ENCODE measurements around the gene FMN2.
"Not testable (repeated sequence)": the region's sequence is repeated elsewhere in the genome, so short reads cannot be mapped to it uniquely, and the experiment has no call there.

The FMN2 gene

DNA sequence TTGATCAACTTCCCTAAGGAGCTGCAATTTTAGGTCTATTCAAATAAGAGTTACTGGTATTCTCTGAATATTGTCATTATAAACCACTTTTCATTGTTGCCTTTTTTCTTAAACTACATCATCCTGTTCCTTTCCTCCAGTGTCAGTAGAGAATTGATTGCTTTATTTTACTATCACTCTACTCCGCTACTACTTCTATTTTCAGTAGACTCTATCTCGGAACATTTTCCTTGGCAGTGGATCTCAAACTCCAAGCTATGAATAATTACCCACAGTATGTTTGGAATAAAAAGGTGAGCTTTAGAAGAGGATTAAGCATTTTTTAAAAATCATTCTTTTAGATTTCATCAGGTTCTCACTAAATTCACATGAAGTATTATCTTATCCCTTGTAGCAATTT is 295.4 kb downstream of the FMN2 start:
- DNase-seq = no peak

DNA sequence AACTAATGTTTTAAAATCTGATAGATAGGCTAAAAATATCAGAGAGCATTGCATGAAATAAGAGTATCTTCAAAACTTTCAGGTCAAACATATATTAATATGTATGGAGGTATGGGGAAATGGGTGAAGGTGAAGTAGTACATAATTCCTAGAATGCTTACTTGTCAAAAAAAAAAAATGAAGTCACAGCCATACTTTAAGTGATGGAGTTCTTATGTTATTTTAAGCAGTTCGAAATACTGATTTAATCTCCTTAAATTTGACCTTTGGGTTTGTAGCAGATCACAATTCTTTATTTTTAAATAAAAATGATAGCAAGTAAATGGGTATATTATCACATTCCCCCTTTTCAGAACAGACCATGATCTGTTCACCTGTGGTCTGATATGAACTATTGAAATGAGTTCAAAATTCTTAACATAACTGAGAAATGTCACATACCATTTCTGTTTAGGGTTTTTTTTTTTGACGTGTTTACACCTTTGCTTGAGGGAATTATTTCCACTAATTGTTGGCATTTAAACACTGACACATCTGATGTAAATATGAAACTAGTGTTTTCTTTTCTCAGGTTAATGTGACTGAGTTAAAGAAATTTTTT is 300.1 kb downstream of the FMN2 start:
- DNase-seq = no peak

GRCh38 chr1:240394353-240394752 is 302.7 kb downstream of the FMN2 start:
- no peak for DNase-seq

- no peak for DNase-seq
Observed at GRCh38 chr1:240395336-240395735, 303.7 kb downstream of the FMN2 start.

- DNase-seq = no peak
Observed at GRCh38 chr1:240399381-240399780, 307.7 kb downstream of the FMN2 start.

- no peak for DNase-seq
Observed at GRCh38 chr1:240401731-240402130, 310.0 kb downstream of the FMN2 start.

- no peak for DNase-seq
Observed at GRCh38 chr1:240402326-240402725, 310.6 kb downstream of the FMN2 start.

- DNase-seq = no peak
Observed at GRCh38 chr1:240404286-240404685, 312.6 kb downstream of the FMN2 start.

GRCh38 chr1:240405751-240406150 is 314.1 kb downstream of the FMN2 start:
- no peak for DNase-seq

DNA sequence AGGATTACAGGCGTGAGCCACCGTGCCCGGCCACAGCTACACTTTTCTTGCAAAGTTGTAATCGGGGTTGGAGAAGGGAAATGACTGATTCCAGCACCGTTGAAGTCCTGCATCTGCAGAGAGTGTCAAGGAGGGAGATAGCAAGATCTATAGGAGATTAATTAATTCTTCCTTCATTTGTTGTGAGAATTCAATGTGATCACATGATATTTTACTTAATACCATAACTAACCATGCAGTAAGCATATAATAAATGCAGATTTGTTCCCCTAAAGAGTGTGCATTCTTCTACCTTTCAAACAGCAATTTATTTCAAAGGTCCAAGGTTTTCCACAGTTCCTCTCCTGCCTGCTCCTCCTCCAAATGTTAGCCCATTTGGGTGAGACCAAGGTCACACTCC is 315.7 kb downstream of the FMN2 start:
- no peak for DNase-seq

- DNase-seq = no peak
Observed at GRCh38 chr1:240409615-240410014, 317.9 kb downstream of the FMN2 start.

- DNase-seq = no peak
Observed at GRCh38 chr1:240413732-240414131, 322.0 kb downstream of the FMN2 start.

DNA sequence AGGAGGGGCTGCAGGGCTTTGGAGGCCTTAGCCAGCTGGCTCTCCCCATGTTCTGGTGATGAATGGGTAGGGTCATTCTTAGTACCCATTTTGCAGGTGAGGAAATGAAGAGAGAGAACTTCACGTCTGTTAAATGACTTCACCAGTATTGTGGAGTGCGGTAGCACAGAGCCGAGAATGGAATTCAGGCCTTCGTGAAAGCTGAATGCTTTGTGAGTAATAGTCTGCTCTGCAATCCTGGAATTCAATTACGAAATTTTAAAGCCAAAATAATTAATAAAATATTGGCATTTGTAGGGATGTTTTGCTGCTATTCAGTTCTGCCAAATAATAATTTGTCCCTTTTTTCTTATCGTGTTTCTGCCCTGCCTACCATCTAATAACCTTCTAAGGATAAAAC is 322.6 kb downstream of the FMN2 start:
- DNase-seq = no peak

DNA sequence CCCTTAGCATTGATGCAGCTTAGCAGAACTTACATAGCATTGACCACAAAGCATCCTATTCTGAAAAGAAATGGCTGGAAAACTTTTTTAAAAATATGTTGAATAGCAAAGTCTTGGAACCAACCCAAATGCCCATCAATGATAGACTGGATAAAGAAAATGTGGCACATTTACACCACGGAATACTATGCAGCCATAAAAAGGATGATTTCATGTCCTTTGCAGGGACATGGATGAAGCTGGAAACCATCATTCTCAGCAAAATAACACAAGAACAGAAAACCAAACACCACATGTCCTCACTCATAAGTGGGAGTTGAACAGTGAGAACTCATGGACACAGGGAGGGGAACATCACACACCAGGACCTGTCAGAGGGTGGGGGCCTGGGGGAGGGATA is 323.3 kb downstream of the FMN2 start:
- not testable (repeated sequence) for DNase-seq

DNA sequence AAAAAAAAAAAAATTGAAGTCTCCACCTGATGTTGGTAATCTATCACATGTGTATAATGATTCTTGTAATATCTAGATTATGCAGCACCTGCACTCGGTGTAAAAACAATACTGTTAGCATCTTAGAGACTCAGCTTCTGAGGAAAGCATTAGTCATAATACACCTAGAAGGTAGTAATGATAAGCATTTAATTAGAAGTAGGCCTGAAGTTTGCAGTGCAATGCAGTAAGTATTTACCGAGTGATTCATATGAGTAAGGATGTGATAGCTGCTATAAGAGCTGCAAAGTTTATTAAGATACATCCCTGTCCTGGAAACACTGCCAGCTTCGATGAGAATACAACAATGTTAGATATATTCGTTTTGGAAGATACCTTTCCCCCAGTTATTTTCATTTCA is 323.8 kb downstream of the FMN2 start:
- DNase-seq = no peak

DNA sequence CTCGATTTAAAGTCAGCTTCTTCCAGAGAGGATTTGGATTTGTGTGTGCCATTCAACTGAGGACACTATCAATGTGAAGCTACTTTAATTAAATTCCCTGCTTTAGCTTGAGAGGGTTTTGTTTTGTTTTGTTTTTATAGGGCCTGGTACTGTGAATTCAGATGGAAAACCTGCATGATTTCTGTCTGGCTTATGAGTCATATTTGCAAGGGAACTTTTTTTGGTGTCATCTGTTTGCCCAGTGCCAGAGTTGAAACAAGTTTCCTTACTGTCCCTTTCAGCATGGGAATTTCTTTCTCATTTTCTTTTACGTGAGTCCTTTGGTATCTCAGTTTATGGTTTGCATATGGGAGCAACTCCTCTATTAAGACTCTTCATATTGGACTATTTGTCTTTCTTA is 325.6 kb downstream of the FMN2 start:
- no peak for DNase-seq

DNA sequence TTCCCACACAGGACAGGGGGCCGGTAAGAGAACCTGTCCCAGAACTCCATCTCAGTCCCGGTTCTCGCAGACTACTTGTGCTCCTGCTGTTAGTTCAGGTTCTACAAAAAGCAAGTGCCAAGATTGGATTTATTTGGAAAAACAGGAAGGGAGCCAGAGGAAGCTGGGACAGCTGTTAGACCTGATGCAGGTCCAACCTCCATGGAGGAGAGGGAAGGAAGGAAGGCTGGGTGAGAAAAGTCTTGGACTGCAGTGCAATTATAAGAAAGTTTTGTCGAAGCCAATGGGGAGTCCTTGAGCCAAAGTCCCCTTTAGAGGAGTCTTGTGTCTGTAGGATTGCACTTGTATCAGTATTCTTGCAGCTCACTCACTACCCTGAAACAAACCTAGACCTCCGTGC is 329.1 kb downstream of the FMN2 start:
- DNase-seq = no peak

GRCh38 chr1:240423246-240423924 is 331.7 kb downstream of the FMN2 start:
- DNase-seq = no peak

DNA sequence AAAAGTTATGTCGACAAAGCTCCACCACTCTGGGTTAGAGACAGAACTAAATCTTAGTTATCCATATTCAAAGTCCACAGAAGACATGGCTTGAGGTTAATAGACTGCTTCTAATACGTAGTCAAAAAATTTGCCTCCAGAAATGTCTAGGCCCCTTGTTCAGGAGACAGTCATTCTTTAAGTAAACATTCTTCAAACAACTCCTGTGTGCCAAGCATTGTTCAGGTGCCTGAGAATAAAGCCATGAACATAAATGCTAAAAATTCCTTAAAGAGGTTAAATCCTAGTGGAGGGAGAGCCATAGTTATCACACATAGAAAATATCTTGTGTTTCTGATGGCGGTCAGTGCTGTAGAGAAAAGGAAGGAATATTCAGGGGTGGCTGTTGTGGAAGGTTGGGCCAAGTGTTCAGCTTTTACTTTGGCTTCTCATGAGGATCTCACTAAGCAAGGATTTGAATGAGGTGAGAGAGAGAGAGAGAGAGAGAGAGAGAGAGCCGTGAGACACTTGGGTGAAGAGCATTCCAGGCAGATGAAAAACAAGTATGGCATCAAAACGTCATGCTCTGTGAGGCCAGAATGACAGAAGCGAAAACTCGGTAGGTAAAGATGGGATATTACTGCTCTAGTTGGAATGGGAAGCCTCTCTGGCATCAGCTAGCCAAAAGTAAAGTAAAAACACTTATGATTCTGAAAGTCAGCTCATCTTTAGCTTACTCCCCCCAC is 333.2 kb downstream of the FMN2 start:
- no peak for DNase-seq

GRCh38 chr1:240426051-240426450 is 334.4 kb downstream of the FMN2 start:
- no peak for DNase-seq

DNA sequence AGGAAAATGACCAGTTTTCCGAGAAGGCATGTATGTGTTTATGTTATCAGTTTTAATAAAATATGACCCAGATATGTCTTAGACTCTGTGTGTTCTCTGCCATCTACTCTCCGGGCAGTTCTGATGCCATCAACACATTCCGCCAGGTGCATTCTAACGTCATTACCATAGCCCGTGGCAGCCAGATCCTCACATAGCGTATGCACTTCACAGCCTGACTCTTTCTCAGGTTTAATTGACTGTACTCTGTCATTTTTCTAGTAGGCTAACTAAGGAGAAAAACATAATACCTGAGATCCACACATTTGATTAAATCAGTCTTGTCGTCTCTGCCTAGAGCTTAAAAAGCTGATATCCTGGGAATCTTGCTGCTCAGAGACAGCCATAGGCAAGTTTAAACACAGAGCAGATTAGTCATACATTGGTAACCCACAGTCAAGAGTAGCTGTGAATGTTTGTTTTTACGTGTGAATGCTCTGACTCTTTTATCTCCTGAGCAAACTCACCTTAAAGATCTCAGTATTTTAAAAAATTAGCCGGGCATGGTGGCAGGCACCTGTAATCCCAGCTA is 344.4 kb downstream of the FMN2 start:
- no peak for DNase-seq

DNA sequence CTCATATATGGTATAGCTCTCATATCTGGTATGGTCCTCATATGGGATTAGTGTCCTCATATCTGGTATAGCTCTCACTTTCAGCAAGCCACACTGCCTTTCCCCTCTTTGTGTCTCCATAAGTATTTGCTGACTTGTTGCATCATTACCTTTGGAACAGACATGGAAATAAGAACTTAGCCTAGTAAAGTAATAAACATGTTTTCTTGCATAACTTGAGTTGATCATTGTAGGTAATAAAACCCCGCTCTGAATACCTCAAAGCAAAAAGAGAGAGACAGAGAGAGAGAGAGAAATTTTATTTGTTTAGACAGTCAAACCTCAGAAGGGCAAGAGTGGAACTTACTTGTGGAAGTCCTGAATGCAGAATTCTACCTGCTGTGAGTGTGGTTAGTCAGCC is 350.0 kb downstream of the FMN2 start:
- DNase-seq = no peak

DNA sequence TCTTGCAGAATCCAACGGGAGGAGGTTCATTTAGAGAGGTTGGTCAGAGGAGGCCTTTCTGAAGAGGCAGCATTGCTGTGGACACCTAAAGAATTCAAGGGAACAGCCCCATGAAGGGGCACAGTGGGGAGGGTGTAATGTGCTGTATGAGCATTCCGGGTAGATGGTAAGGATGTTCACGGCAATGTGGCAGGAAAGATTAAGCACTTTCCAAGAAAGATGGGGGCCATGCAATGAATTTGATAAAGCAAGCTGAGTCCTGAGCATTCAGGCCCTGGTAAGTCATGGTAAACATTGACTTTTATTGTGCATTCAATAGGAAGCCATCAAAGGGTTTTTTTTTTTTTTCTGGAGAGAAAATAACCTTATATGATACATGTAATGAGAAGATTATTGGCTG is 353.7 kb downstream of the FMN2 start:
- no peak for DNase-seq

DNA sequence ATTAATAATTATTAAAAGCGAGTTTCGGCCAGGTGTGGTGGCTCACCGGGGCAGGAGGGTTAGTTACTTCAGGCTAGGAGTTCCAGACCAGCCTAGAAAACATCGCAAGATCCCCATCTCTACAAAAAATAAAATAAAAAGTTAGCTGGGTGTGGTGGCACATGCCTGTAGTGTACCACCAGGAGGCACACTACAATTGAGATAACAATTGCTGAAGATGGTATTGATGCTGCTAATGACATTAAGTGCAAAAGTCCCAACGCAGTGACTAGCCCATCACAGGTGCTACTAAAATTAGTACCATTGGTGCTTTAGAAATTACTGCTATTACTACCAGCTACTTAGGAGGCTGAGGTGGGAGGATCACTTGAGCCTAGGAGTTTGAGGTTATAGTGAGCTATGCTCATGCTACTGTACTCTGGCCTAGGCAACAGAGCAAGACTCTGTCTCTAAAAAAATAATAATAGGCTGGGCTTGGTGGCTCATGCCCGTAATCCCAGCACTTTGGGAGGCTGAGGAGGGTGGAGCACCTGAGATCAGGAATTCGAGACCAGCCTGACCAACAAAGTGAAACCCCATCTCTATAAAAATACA is 363.6 kb downstream of the FMN2 start:
- DNase-seq = peak; percentile 48
